CD14-positive monocyte (primary cell): ENCODE data around the gene DNM2. TPM values are rescaled to one million over a fixed set of nuclear protein-coding genes. Genes with fewer than 3 reads are reported as not detected.

Source experiments
- DNase-seq, 3 donors: peaks; one replicate each; pipeline ENCODE4 v3.0.0-alpha.2; 2011 to 2022
- H2AFZ ChIP-seq: 2 replicates; pipeline ENCODE4 v1.6.0; 2012; ENCODE audit warnings: mild to moderate bottlenecking, low read depth, low read length, inconsistent platforms; ENCODE audit not compliant: insufficient read depth, poor library complexity, severe bottlenecking
- H3K27ac ChIP-seq, 2 donors: 1 replicate in 1 of 2; 2 replicates in 1 of 2; pipeline ENCODE4 v1.5.1; 2012 to 2013; ENCODE audit warnings: low read length in 2 of 2, control low read depth in 1 of 2, inconsistent platforms in 1 of 2, low read depth in 1 of 2, mild to moderate bottlenecking in 1 of 2
- H3K27me3 ChIP-seq, 2 donors: one replicate each; pipeline versions ENCODE4 v1.6.0 to v1.6.1; 2011 to 2013; ENCODE audit warnings: low read length in 2 of 2; ENCODE audit not compliant: control insufficient read depth in 2 of 2, insufficient read depth in 2 of 2
- H3K36me3 ChIP-seq, 2 donors: replicated peaks in 1 of 2; 1 replicate in 1 of 2; 2 replicates in 1 of 2; pipeline versions ENCODE4 v1.5.1 to v1.6.1; 2012 to 2013; ENCODE audit warnings: low read length in 2 of 2, control low read depth in 1 of 2, inconsistent platforms in 1 of 2, mild to moderate bottlenecking in 1 of 2; ENCODE audit not compliant: insufficient read depth in 2 of 2, control insufficient read depth in 1 of 2
- H3K4me1 ChIP-seq, 2 donors: 1 replicate in 1 of 2; 2 replicates in 1 of 2; pipeline versions ENCODE4 v1.5.1 to v1.6.1; 2012 to 2013; ENCODE audit warnings: low read length in 2 of 2, control low read depth in 1 of 2, inconsistent platforms in 1 of 2, mild to moderate bottlenecking in 1 of 2, moderate library complexity in 1 of 2; ENCODE audit not compliant: insufficient read depth in 2 of 2, control insufficient read depth in 1 of 2
- H3K4me2 ChIP-seq: replicated peaks from 2 replicates; pipeline ENCODE3; 2012; ENCODE audit warnings: low read length, moderate library complexity, mild to moderate bottlenecking; ENCODE audit not compliant: poor library complexity, severe bottlenecking; ENCODE audit errors: extremely low read depth
- H3K4me3 ChIP-seq, 3 experiments: fragments of 200-600 bp in 1 of 3; sonication (generic) in 1 of 3; replicated peaks in 1 of 3; 1 replicate in 2 of 3; 2 replicates in 1 of 3; pipeline ENCODE4 v1.5.1; 2011 to 2013; ENCODE audit warnings: low read length in 3 of 3, mild to moderate bottlenecking in 3 of 3, control low read depth in 2 of 3, low read depth in 2 of 3, inconsistent platforms in 1 of 3, moderate library complexity in 1 of 3
- H3K79me2 ChIP-seq: 2 replicates; pipeline ENCODE4 v1.6.0; 2012; ENCODE audit warnings: mild to moderate bottlenecking, control low read depth, inconsistent platforms, low read length, moderate library complexity; ENCODE audit not compliant: insufficient read depth
- H3K9ac ChIP-seq: 2 replicates; pipeline ENCODE4 v1.6.0; 2017; ENCODE audit warnings: low read length, mild to moderate bottlenecking; ENCODE audit not compliant: insufficient read depth, poor library complexity, severe bottlenecking
- H3K9me3 ChIP-seq, 2 donors: replicated peaks in 1 of 2; 1 replicate in 1 of 2; 2 replicates in 1 of 2; pipeline versions ENCODE4 v1.5.1 to v1.6.1; 2012 to 2013; ENCODE audit warnings: low read length in 2 of 2, control low read depth in 1 of 2; ENCODE audit not compliant: control insufficient read depth in 1 of 2, insufficient read depth in 1 of 2
- H4K20me1 ChIP-seq: 2 replicates; pipeline ENCODE4 v1.6.0; 2012; ENCODE audit warnings: mild to moderate bottlenecking, low read length, control low read depth, moderate library complexity; ENCODE audit not compliant: insufficient read depth
- H3K27ac Mint-ChIP-seq, 7 donors: one replicate each; pipeline ENCODE4 v1.8.0; 2020; ENCODE audit warnings: mild to moderate bottlenecking in 7 of 7, mixed read lengths in 7 of 7, moderate library complexity in 6 of 7, inconsistent platforms in 2 of 7
- H3K27me3 Mint-ChIP-seq, 3 donors: one replicate each; pipeline ENCODE4 v1.8.0; 2021 to 2022; ENCODE audit warnings: low read depth in 3 of 3, mild to moderate bottlenecking in 3 of 3, mixed read lengths in 3 of 3, moderate library complexity in 3 of 3, inconsistent platforms in 1 of 3
- H3K36me3 Mint-ChIP-seq, 2 donors: one replicate each; pipeline ENCODE4 v1.8.0; 2020; ENCODE audit warnings: mixed read lengths in 2 of 2, inconsistent platforms in 1 of 2, mild to moderate bottlenecking in 1 of 2
- H3K4me1 Mint-ChIP-seq: one replicate; pipeline ENCODE4 v1.8.0; 2020; ENCODE audit warnings: mild to moderate bottlenecking, mixed read lengths
- H3K4me3 Mint-ChIP-seq, 2 donors: one replicate each; pipeline ENCODE4 v1.8.0; 2020; ENCODE audit warnings: mild to moderate bottlenecking in 2 of 2, mixed read lengths in 2 of 2, moderate library complexity in 1 of 2
- H3K9me3 Mint-ChIP-seq, 7 donors: one replicate each; pipeline ENCODE4 v1.8.0; 2020 to 2022; ENCODE audit warnings: mixed read lengths in 7 of 7, mild to moderate bottlenecking in 6 of 7, moderate library complexity in 6 of 7, inconsistent platforms in 2 of 7
- WGBS: methylation state at CpG from one replicate; pipeline ENCODE4 v1.1.5; 2013; ENCODE audit warnings: missing lambda C conversion rate; ENCODE audit not compliant: insufficient coverage; 5-methylcytosine and 5-hydroxymethylcytosine counted together
- intact Hi-C, 2 donors: fragments of 100-400 bp; cut with micrococcal nuclease; formaldehyde crosslinking; loops; one replicate each; pipeline versions ENCODE4 v1.15.0 to v1.15.1; 2023
- polyA plus RNA-seq, 3 donors: library from polyadenylated mRNA; depleted of rRNA in 1 of 3; unstranded in 2 of 3; stranded (reverse) in 1 of 3; fragments of 300-500 nt in 2 of 3; fragments of >200 nt in 1 of 3; fragmentation: Illumina TruSeq in 2 of 3; gene quantifications; 1 replicate in 2 of 3; 2 replicates in 1 of 3; pipeline ENCODE4 v1.2.3, GENCODE V29; 2012 to 2021
- TF ChIP-seq, protein P1 (sequence below): fragments of 200-600 bp; IDR thresholded peaks from one replicate; pipeline ENCODE4 v1.8.0; 2022; ENCODE audit warnings: antibody characterized with exemption, mild to moderate bottlenecking

DNM2 gene
- polyA plus RNA-seq, 3 donors: 53.0 to 186 (median 69.5) TPM

DNA sequence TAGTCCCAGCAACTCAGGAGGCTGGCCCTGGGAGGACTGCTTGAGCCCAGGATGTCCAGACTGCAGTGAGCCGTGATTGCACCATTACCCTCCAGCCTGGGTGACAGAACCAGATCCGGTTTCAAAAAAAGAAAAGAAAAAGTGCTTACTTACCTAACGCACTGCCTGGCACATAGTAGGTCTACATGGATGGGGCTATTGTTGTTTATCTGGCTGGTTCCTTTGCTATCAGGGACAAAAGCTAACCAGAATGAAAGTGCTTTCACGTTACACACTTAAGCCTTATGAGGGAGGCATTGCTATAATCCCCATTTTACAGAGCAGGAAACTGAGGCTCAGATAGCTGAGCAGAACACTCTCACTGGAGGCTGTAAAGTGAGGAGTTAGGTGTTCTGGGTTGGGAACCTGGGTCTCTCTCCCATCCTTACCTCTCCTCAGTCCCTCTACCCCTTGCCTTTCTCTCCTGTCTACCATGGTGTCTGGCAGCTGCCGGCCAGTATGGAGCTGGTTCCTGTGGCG lies 2.8 kb downstream of the DNM2 start:
- no peak for DNase-seq
- Histone ChIP-seq H4K20me1 (peaks cover 76% of the 10 kb centered on the region), H3K4me1 (peaks cover 27 to 28% of the 10 kb centered on the region in 2 donors), H3K27ac (peak overlapping the region in 1 of 2 donors; percentile 56), H3K4me3 (no peak overlapping the region), H2AFZ (no peak overlapping the region), H3K4me2 (no peak overlapping the region), H3K9me3 (no peaks in the 10 kb centered on the region), H3K36me3 (peaks cover 0 to 25% of the 10 kb centered on the region in 2 donors), H3K27me3 (no peaks in the 10 kb centered on the region), H3K9ac (no peak overlapping the region), H3K79me2 (peaks cover 79% of the 10 kb centered on the region)
- H3K9me3 Mint-ChIP-seq: no peaks in the 10 kb centered on the region
- peaks cover 17 to 42% of the 10 kb centered on the region in 2 donors for H3K36me3 Mint-ChIP-seq
- TF ChIP-seq, protein P1, sequence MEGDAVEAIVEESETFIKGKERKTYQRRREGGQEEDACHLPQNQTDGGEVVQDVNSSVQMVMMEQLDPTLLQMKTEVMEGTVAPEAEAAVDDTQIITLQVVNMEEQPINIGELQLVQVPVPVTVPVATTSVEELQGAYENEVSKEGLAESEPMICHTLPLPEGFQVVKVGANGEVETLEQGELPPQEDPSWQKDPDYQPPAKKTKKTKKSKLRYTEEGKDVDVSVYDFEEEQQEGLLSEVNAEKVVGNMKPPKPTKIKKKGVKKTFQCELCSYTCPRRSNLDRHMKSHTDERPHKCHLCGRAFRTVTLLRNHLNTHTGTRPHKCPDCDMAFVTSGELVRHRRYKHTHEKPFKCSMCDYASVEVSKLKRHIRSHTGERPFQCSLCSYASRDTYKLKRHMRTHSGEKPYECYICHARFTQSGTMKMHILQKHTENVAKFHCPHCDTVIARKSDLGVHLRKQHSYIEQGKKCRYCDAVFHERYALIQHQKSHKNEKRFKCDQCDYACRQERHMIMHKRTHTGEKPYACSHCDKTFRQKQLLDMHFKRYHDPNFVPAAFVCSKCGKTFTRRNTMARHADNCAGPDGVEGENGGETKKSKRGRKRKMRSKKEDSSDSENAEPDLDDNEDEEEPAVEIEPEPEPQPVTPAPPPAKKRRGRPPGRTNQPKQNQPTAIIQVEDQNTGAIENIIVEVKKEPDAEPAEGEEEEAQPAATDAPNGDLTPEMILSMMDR: no peak
- no peaks in the 10 kb centered on the region for H3K27me3 Mint-ChIP-seq
- peak overlapping the region in 3 of 7 donors; percentile 65 to 73 (median 69) for H3K27ac Mint-ChIP-seq
- WGBS: 100% methylated on average over 2 of the region's 6 CpGs
- H3K4me1 Mint-ChIP-seq: peaks cover 34% of the 10 kb centered on the region
- H3K4me3 Mint-ChIP-seq: no peak overlapping the region
- intact Hi-C loops: no loop called here

DNA sequence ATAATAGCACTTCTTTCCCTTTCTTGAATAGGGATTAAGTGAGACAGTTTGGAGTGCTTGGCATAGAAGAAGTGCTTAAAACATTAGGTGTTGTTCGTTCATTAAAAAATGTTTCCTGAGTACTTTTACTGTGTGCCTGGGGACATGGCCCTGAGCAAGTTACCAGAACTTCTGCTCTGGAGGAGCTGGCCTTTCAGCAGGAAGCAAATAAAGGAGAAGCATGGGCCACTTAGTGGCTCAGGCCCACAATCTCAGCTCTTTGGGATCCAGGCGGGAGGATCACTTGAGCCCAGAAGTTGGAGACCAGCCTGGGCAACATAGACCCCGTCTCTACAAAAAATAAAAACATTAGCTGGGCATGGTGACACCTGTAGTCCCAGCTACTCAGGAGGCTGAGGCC lies 5.7 kb downstream of the DNM2 start:
- H4K20me1 ChIP-seq: peaks cover 100% of the 10 kb centered on the region
- H3K36me3 ChIP-seq: peaks cover 0 to 29% of the 10 kb centered on the region in 2 donors
- Mint-ChIP-seq H3K9me3 (no peaks in the 10 kb centered on the region), H3K27ac (peak overlapping the region in 4 of 7 donors; percentile 40 to 72 (median 68)), H3K4me1 (peaks cover 43% of the 10 kb centered on the region), H3K27me3 (no peaks in the 10 kb centered on the region), H3K4me3 (no peak overlapping the region), H3K36me3 (peaks cover 26 to 58% of the 10 kb centered on the region in 2 donors)
- peaks cover 28% of the 10 kb centered on the region in 2 donors for H3K4me1 ChIP-seq
- peaks cover 100% of the 10 kb centered on the region for H3K79me2 ChIP-seq
- H2AFZ ChIP-seq: no peak overlapping the region
- H3K27me3 ChIP-seq: no peaks in the 10 kb centered on the region
- no peak overlapping the region for H3K4me3 ChIP-seq
- no peak overlapping the region for H3K9ac ChIP-seq
- 100% methylated on average over 3 of the region's 3 CpGs for WGBS
- H3K4me2 ChIP-seq: no peak overlapping the region
- peak overlapping the region in 1 of 2 donors; percentile 12 for H3K27ac ChIP-seq
- intact Hi-C loops: no loop called here
- DNase-seq: no peak
- H3K9me3 ChIP-seq: no peaks in the 10 kb centered on the region
- TF ChIP-seq, protein P1: no peak
